HG03378 (cell line): ENCODE measurements around the gene SMIM27.
"Not testable (repeated sequence)": the region's sequence is repeated elsewhere in the genome, so short reads cannot be mapped to it uniquely, and the experiment has no call there.

ENCODE experiments used
- ATAC-seq: cut with Tn5 transposase; IDR thresholded peaks from one replicate; pipeline ENCODE4 v1.9.1; 2021; ENCODE audit warnings: mild to moderate bottlenecking, moderate library complexity; ENCODE audit not compliant: unreplicated experiment

Gene SMIM27

DNA sequence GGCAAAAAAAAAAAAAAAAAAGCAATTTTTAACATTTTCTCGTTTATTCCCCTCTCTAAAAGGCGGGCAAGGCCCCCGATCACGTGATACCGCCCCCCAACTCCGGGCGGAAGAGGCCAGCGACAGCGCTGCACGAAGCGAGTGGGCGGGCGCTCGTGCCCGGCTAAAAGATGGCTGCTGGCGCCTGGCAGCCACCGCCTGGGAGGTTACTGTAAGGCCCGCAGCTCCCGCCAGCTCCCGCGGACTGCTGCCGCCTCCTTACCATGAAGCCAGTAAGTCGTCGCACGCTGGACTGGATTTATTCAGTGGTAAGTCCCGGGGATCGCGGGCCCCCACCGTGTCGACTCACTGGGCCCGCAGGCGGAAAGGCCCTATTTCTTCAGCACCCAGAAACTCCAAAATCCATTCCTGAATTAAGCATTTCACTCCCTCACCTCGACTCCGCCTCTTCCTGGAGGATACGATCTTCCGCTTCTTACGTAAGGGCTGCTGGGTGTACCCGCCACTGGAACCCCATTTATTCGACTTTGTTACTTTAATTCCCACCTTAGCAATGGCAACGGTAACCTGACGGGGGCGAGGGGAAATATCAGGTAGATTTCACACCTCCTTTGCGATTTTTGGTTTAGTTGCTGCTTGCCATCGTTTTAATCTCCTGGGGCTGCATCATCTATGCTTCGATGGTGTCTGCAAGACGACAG is at the start of gene SMIM27, which contains the start of gene TOPORS:
Gene SMIM27, plus strand, starts transcription at position 156 of the 701 bp plus-strand sequence. Its CDS starts 108 bp downstream, at position 264.
Gene TOPORS, minus strand, starts transcription at position 415 of the 701 bp plus-strand sequence. Its CDS starts 150 bp downstream, at position 265.
- peak; percentile 63 for ATAC-seq

- ATAC-seq, result no peak
Measured at GRCh38 chr9:32502464-32502863, 49.7 kb upstream of the SMIM27 start.

DNA sequence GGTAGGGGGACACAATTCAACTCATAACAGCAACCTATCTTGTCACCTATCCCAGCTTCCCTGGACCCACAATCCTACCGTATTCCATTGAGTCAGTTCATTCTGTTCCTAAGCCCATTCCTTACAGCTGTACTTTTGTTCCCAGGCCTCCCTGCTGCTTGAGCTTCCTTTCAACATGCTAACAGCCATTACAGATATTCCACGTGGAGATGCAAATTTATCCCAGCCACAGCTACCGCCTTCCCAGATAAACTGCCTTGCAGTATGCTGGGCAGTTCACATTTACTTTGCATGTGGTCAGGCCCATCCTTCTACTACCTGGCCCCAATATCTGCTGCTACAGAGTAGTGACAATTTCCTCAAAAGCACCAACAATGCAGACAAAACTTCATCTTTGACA is 49.1 kb upstream of the SMIM27 start:
- ATAC-seq, result no peak

GRCh38 chr9:32508728-32509127 is 43.4 kb upstream of the SMIM27 start:
- ATAC-seq, result no peak

DNA sequence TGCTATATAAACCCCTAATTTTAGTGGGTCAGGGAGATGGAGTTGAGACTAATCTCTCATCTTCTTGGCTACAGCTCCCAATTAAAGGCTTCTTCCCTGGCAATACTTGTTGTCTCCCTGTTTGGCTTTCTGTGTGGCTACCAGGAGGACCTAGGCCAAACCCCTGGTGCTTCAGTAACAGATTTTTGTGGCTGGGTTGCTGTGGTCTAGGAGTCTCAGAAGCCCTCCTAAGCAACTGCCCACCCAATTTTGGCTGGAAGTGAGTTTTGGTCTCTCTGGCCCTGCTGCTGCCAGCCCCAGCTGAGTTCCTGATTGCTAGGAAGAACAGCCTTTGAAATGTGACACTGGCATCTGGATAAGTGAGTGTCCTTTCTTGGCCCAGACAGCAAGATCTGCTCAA is 35.9 kb upstream of the SMIM27 start:
- no peak for ATAC-seq

- ATAC-seq, result no peak
Measured at GRCh38 chr9:32518276-32518675, 33.9 kb upstream of the SMIM27 start.

GRCh38 chr9:32523910-32524309 is 28.2 kb upstream of the SMIM27 start:
- ATAC-seq, result no peak

- not testable (repeated sequence) for ATAC-seq
Measured at GRCh38 chr9:32524558-32524891, 27.6 kb upstream of the SMIM27 start.

- no peak for ATAC-seq
Measured at GRCh38 chr9:32524892-32525708, 27.0 kb upstream of the SMIM27 start.

DNA sequence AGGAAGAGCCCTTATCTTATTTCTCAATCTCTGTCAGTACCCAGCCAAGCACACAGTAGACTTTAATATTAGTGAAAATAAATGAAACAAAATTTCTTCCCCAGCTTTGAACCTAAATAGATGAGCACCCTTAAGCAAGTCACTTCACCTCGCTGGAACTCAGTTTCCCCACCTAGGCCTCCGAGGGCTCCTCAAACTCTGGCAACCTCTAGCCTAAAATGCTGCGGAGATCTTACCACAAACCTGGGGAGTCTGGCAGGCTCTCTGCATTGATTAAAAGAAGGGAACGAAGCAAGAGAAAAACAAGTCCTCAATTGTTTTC is 26.5 kb upstream of the SMIM27 start:
- peak; percentile 10 for ATAC-seq

- peak; percentile 78 for ATAC-seq
Measured at GRCh38 chr9:32526041-32526706, 26.0 kb upstream of the SMIM27 start, which contains the start of gene RIGI. Gene RIGI, minus strand, starts transcription at chr9:32526196. Its CDS starts 30 bp downstream, at chr9:32526166.

DNA sequence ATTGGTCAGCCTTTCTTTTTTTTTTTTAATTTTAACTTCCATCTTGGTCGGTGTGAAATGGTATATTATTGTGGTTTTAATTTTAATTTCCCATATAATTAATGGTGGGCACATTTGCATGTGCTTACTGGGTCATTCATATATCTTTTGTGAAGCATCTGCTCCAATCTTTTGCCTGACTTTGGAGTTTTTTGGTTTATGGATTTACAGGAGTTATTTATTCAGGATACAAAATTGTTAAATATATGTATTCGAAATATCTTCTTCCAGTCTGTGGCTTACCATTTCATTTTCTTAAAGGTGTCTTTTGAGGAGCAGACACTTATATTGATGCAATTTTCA is 25.4 kb upstream of the SMIM27 start:
- no peak for ATAC-seq

DNA sequence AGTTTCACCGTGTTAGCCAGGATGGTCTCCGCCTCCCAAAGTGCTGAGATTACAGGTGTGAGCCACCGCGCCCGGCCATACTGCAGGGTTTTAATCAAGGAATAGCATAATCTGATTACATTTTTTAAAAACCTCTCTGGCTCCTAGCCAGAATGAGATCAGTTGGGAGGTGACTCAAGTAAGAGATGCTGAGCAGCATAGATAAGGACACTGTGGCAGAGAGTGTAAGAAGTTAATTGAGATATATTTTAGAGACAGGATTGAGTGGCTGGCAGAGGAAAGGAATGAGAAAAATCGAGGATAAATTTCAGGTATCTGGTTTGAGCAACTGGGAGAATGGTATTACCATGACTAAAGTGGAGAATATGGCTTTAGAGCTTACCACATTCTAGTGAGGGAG is 18.8 kb upstream of the SMIM27 start:
- no peak for ATAC-seq

- no peak for ATAC-seq
Measured at GRCh38 chr9:32533816-32534215, 18.3 kb upstream of the SMIM27 start.

GRCh38 chr9:32543047-32543446 is 9.1 kb upstream of the SMIM27 start:
- no peak for ATAC-seq

- no peak for ATAC-seq
Measured at GRCh38 chr9:32545884-32546283, 6.2 kb upstream of the SMIM27 start.

DNA sequence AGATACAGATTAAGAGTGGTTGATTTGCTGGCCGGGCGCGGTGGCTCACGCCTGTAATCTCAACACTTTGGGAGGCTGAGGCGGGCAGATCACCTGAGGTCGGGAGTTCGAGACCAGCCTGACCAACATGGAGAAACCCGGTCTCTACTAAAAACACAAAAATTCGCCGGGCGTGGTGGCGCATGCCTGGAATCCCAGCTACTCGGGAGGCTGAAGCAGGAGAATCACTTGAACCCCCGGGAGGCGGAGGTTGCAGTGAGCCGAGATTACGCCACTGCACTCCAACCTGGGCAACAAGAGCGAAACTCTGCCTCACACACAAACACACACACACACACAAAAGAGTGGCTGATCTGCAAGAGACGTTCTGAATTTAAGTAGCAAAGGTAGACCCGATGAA is 3.9 kb upstream of the SMIM27 start:
- ATAC-seq, result not testable (repeated sequence)

GRCh38 chr9:32550150-32550561 is 2.0 kb upstream of the SMIM27 start:
- ATAC-seq, result no peak

- peak; percentile 61 for ATAC-seq
Measured at GRCh38 chr9:32550562-32551275, 1.4 kb upstream of the SMIM27 start.

- no peak for ATAC-seq
Measured at GRCh38 chr9:32551276-32552051, 663 bp upstream of the SMIM27 start.
